GM18907 (cell line): Measurements from ENCODE around the gene TUBB.
"Not testable (repeated sequence)": the region's sequence is repeated elsewhere in the genome, so short reads cannot be mapped to it uniquely, and the experiment has no call there.

ENCODE experiments used
- ATAC-seq: cut with Tn5 transposase; IDR thresholded peaks from one replicate; pipeline ENCODE4 v1.9.1; 2021; ENCODE audit warnings: mild to moderate bottlenecking, moderate library complexity; ENCODE audit not compliant: unreplicated experiment

Gene TUBB

GRCh38 chr6:30756405-30757003, 36.4 kb downstream of the TUBB start:
- ATAC-seq: not testable (repeated sequence)

- ATAC-seq: no peak
Observed at GRCh38 chr6:30757261-30757904, 37.2 kb downstream of the TUBB start.

GRCh38 chr6:30759575-30760239, 39.6 kb downstream of the TUBB start:
- ATAC-seq: no peak

- ATAC-seq: no peak
Observed at GRCh38 chr6:30760549-30760948, 40.4 kb downstream of the TUBB start.

- ATAC-seq: no peak
Observed at GRCh38 chr6:30761791-30762429, 41.8 kb downstream of the TUBB start.

GRCh38 chr6:30763155-30763617, 43.0 kb downstream of the TUBB start:
- no peak for ATAC-seq

GRCh38 chr6:30763618-30764489, 43.7 kb downstream of the TUBB start:
- peak; percentile 43 for ATAC-seq

GRCh38 chr6:30764490-30765043, 44.4 kb downstream of the TUBB start:
- not testable (repeated sequence) for ATAC-seq

- ATAC-seq: not testable (repeated sequence)
Observed at GRCh38 chr6:30765495-30765894, 45.3 kb downstream of the TUBB start.

- no peak for ATAC-seq
Observed at GRCh38 chr6:30766461-30767157, 46.5 kb downstream of the TUBB start.

GRCh38 chr6:30767158-30767943, 47.2 kb downstream of the TUBB start:
- ATAC-seq: peak; percentile 57

- ATAC-seq: no peak
Observed at GRCh38 chr6:30767944-30768301, 47.8 kb downstream of the TUBB start.

GRCh38 chr6:30768634-30769087, 48.5 kb downstream of the TUBB start:
- no peak for ATAC-seq

GRCh38 chr6:30769088-30769852, 49.1 kb downstream of the TUBB start:
- ATAC-seq: no peak

GRCh38 chr6:30769853-30770524, 49.8 kb downstream of the TUBB start:
- ATAC-seq: no peak

- ATAC-seq: no peak
Observed at GRCh38 chr6:30770592-30770991, 50.4 kb downstream of the TUBB start.

- ATAC-seq: no peak
Observed at GRCh38 chr6:30774701-30775100, 54.5 kb downstream of the TUBB start.
